ENCODE measurements around the gene GTF2IRD1. TPM values are rescaled to one million over a fixed set of nuclear protein-coding genes. Genes with fewer than 3 reads are reported as not detected.
"Not testable (repeated sequence)": the region's sequence is repeated elsewhere in the genome, so short reads cannot be mapped to it uniquely, and the experiment has no call there.

The GTF2IRD1 gene
- polyA plus RNA-seq, 1 donor: 65.9 TPM

DNA sequence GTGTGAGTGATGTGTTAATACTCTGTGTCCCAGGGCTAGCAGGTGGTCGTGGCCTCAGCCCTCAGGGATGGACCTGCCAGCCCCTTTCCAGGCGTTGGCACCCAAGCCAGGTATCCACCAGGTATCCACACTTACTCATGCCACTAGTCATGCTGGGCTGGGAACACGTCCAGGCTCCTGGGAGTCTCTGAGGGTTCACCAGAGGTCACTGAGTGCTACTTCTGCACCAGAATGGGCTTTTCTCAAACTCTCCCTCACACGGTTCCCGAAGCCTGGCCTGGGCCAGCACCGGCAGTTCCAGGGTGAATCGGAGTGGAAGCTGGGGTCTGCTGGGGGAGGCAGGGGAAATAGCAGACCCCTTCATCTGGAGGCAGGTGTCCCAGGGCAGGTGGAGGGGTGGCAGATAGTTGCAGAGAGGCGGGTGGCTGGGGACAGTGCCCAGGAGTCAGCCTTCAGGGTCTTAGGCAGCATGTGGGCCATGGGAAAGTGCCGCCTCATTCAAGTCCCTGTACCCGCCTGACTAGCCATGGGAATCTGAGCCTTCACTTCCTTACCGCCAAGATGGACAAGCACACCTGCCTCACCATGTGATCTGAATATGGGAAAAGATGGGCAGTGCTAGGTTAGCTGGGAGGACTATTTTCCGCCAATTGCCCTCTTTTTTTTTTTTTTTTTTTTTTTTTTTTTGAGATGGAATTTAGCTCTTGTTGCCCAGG, 108.3 kb downstream of the GTF2IRD1 start:
- DNase-seq: no peak

DNA sequence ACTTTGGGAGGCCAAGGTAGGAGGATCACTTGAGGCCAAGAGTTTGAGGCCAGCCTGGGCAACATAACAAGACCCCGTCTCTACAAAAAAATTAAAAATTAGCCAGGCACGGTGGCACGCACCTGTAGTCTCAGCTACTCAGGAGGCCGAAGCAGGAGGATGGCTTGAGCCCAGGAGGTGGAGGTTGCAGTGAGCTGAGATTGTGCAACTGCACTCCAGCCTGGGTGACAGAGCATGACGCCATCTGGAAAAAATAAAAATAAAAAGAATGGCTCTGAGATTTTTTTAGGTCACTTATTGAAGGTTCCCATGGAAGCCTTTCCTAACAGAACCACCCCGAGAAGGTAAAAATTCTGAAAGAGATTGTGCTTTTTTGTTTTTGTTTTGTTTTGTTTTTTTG, 109.9 kb downstream of the GTF2IRD1 start:
- DNase-seq: not testable (repeated sequence)

DNA sequence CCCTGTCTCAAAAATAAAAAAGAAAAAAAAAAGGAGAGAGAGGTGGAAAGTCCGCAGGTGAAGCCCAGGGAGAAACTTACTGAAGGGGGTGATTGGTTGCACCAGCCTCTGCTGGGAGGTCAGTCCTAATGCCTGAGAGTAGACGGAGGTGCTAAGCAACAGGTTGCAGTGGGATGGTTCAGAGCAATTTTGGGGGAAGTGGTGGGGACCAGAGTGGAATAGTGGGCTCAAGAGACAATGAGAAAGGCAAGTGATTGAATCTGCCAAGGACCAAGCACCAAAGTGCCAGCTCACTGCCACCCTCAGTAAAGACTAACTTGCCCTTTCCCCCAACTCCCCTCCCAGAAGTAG, 113.6 kb downstream of the GTF2IRD1 start:
- DNase-seq: no peak

DNA sequence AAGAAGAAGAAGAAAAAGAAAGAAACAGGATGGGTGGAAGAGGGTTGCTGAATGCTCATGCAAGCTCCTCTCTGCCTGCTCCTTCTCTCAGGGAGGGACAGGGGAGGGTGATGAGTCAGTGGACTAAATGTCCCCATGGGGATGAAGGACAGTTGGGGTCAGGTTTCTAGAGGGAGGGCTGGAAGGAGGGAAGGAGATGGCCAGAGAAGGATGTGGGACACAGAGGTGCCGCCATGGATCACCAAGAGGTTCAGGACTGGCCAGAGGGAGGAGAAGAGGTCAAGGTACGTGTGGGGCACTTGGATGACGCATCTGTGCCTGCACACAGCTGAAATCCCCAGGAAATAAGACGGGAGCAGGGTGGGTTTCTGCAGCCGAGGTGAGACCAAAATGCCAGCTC, 115.0 kb downstream of the GTF2IRD1 start:
- no peak for DNase-seq

DNA sequence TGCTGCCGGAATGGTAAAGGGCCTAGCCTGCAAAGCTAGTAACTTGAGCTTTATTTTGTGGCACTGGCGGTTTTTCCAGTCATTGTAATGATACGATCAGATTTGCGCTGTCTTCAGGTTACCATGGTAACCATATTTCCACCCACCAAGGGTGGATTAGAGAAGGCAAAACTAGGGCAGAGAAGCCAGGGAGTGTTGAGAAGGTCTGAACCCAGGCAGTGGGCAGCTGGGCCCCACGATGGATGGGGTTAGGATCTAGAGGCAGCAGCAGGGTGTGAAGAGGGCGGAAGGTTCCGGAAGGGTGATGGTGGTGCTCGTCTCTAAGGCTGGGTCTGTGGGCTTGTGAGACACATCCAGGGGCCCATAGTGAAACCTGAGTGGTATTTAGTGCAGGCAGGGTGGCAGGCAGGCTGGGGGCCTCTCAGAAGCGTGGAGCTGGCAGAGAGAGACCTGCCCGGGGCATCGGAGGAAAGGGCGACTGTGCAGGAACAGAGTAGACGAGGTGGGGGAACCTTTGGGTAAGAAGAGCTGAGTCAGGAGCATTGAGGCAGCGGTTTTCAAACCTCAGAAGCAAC, 115.9 kb downstream of the GTF2IRD1 start:
- no peak for DNase-seq

DNA sequence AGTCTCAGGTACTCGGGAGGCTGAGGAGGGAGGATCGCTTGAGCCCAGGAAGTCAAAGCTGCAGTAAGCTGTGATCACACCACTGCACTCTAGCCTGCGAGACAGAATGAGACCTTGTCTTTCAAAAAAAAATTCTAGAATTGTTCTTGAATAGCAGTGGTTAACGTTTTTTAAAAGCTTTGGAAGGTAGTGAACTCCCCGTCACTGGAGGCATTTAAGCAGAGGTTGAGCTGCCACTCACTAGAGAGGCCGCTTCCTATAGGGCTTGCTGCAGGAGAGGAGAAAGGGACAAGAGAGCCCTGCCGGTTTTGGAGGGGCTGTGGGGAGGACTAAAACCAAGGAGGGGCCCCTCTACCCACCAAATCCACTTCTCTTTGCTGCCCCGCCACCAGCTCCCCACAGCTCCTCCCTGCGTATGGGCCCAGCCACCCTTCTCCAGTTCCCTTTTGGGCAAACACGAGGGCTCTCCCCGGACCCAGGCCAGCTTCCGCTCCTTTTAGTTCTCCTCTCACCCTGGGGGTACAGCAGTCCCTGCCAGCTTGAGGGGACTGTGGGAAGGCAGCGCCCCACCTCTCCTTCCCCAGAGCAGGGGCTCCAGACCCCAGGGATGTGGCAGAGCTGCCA, 116.9 kb downstream of the GTF2IRD1 start:
- DNase-seq: no peak

DNA sequence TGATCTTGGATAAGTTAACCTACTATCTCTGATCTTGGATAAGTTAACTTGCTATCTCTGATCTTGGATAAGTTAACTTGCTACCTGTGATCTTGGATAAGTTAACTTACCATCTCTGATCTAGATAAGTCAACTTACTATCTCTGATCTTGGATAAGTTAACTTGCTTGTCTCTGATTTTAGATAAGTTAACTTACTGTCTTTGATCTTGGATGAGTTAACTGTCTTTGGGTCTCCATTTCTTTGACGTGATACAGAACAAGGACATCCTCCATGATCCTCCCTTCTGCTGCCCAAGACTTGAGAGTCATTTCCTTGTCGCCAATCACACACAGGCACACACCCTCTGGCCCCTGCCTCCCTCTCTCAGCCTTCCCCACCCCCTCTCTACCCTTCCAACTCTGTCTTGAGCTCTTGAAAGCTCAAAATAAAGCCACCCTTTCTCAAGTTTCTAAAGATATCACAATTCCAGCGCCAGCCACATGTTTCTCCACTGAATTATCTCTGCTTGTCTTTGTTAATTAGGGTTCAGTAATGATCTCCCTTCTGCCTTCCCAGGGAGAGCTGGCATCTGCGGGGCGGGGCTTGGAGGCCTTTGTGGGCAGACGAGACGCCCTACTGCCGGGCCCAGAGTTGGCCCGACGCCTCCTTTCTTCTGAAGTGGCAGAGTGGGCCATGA, 118.7 kb downstream of the GTF2IRD1 start:
- DNase-seq: no peak

DNA sequence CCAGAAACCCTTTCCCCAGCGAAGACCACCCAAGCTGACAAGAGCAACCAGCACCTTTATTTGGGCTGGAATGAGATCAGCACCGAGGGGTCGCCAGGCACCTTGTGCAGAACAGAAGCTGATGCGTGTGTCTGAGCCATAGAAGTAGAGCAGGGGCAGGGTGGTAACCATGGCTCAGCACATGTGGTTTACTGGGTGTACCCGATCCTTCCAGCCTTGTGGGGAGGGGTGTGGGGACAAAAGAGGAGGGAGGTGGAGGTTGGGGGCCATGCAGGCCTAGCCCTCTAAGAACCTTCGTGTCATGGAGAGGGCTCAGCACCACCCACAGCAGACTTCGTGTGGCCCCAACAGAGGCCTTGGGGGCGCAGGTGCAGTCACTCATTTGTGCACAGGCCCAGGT, 119.8 kb downstream of the GTF2IRD1 start:
- DNase-seq: no peak

DNA sequence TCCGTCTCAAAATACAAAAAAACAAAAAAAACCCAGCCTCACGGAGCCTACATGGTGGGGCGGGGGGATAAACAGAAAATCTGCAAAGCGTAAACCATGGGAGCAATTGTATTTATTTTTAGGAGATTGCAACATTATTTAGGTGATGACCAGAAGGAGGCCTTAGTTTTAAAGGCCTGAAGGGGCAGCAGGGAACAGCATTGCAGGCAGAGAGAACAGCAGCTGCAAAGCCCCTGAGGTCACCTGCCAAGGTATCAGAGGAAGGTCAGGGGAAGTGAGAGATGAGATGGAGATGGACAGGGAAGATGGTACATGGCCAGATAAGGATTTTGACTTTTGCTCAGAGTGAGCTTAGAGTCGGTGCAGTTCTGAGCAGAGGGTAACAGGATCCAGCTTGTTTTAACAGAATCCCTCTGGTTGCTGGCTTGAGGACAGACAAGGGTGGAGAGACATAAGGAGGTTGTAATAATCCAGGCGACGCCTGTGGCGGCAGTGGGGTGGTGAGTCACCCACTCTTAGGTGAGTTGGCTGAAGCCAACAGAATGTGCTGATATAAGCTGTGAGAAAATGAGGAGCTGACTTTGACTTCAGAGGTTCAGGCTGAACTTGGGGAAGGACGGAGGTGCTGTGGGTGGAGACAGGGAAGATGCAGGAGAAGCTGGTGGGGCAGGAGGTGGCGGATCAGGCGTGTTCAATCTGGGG, 121.5 kb downstream of the GTF2IRD1 start:
- no peak for DNase-seq

DNA sequence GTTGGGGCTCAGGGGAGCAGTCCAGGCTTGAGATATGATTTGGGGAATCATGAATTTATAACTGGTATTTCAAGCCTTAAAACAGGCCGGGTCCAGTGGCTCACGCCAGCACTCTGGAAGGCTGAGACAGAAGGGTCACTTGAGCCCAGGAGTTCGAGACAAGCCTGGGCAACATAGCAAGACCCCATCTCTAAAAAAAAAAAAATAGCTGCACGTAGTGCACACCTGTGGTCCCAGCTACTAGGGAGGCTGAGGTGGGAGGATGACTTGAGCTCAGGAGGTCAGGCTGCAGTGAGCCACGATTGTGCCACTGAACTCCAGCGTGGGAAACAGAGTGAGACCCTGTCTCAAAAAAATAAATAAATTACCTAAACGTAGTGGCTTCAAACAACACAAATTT, 122.1 kb downstream of the GTF2IRD1 start:
- DNase-seq: no peak

DNA sequence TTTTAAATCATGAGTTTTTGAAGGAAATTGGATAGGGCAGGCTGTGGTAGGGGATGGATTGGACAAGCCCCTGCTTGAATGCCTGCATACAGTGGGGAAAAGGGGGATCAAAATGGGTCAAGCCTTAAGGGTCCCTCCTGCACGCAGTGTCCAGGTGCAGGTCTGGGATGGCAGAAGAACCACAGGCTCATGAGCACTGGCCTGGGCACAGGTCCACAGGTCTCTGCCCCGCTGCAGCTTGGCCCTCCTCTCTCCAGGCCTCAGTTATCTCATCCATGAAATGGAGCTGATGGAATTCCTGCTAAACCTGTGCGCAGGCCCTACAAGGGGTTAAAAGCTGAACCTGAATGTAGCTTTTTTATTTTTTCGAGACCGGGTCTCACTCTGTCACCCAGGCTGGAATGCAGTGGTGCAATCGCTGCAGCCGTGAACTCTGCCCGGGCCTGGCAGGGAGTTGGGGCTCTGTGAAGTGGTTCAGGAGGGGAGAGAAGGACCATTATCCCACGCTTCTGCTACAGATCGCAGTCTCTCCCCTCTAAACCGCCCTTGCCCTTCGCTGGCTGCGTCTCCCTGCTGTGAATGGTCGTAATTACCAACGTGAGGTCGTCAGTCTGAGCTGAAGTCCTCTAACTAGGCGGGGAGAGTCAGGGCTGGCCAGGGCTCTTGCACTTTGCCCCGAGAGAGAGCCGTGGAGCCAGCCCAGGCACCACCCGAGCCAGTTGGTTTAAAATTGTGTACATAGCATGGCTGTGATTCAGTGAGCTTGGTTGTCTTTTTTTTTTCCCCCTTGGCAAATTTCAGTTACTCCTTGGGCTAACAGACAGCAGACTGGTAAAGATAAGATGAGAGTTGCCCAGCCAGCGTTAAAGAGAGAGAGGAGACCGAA, 126.3 kb downstream of the GTF2IRD1 start:
- no peak for DNase-seq

DNA sequence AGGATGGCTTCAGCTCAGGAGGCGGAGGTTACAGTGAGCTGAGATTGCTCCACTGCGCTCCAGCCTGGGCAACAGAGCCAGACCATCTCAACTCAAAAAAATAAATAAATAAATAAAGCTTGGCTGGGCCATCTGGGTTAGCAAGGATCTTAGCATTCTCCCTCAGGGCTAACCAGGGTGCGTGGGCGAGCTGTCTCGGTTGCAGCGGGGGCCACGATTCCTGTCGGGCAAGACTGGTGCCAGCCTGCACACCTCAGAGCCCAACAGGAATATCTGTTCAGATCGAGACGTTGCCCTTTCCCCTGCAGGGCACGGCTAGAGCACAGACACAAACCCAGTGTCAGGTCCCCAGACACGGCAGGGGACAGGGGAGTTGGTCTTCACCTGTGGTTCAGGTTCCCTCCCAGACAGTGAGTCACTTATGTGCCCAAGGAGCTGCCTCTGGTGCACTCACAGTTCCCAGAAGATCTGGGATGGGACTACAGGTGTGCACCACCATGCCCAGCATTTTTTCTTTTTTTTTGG, 128.3 kb downstream of the GTF2IRD1 start:
- DNase-seq: no peak

DNA sequence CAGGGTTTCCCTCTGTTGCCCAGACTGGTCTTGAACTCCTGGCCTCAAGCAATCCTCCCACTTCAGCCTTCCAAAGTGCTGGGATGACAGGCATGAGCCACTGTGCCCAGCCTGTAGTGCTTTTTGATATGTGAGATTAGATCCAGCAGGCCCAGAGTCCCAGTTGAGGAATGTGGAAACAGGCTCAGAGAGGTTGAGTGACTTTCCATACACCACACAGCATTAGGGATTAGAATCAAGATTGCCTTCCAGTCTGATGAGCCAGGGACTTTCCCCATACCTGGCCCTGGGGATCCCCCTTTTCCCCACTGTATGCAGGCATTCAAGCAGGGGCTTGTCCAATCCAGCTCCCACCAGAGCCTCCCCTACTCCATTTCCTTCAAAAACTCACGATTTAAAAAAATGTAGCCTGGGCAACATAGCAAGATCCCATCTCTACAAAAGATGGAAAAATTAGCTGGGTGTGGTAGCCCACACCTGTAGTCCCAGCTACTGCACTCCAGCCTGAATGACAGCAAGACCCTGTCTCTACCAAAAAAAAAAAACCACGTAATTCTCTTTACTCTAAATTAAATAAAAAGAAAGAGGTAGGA, 128.8 kb downstream of the GTF2IRD1 start:
- DNase-seq: no peak

DNA sequence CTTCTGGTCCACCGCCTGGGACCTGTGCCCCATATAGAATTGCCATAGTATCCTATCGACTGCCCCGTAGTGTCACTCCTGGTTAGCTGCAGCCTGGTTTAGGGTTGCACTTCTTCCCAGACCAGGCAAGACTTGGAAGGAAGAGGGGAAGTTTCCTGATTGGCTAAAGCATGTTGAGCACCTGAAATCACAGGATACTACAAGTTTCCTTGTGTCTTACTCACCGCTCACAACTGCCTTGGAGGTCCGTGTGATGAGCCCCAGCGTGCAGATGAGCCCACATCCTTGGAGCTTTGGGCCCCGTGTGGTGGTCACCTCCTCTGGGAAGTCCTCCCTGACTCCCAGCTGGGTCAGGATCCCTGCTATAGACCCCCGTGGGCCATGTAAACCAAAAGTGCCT, 129.9 kb downstream of the GTF2IRD1 start:
- no peak for DNase-seq

DNA sequence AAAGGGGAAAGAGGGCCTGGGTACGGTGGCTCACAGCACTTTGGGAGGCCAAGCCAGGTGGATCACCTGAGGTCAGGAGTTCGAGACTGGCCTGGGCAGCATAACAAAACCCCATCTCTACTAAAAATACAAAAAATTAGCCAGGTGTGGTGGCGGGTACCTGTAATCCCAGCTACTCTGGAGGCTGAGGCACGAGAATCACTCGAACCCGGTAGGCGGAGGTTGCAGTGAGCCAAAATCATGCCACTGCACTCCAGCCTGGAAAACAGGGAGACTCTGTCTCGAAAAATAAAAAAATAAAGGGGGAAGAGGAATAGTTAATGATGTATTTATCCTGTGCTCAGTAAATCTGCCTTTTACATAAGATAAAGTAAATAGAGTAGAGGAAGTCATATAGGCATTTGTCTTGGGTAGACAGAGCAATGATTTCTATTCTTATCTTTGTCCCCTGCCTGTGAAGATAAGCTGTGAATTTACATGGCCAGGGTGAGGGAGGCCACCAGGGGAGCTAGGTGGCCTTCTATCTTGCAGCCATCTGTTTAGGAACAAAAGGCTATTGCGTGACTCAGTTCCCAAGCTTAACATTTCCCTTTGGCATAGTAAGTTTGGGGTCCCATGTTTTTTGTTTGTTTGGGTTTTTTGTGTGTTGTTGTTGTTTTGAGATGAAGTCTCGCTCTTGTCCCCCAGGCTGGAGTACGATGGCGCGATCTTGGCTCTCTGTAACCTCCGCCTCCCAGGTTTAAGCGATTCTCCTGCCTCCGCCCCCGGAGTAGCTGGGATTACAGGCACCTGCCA, 130.7 kb downstream of the GTF2IRD1 start:
- DNase-seq: no peak

DNA sequence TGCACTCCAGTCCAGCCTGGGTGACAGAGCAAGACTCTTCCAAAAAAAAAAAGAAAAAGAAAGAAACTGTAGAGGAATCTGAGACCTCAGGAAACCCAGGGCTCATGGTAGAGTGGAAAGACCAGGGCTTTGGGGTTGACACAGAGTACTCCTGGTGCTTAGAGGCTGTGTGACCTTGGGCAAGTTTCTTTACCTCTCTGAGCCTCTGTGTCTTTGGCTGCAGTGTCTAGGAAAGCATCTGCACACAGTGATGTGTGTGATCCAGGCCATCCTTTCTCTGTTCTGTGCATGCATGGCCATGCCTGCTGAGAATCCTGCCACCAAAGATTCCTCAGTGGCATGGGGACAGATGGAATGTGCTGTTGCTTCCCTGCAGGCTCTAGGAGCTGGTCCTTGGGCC, 132.1 kb downstream of the GTF2IRD1 start:
- no peak for DNase-seq

DNA sequence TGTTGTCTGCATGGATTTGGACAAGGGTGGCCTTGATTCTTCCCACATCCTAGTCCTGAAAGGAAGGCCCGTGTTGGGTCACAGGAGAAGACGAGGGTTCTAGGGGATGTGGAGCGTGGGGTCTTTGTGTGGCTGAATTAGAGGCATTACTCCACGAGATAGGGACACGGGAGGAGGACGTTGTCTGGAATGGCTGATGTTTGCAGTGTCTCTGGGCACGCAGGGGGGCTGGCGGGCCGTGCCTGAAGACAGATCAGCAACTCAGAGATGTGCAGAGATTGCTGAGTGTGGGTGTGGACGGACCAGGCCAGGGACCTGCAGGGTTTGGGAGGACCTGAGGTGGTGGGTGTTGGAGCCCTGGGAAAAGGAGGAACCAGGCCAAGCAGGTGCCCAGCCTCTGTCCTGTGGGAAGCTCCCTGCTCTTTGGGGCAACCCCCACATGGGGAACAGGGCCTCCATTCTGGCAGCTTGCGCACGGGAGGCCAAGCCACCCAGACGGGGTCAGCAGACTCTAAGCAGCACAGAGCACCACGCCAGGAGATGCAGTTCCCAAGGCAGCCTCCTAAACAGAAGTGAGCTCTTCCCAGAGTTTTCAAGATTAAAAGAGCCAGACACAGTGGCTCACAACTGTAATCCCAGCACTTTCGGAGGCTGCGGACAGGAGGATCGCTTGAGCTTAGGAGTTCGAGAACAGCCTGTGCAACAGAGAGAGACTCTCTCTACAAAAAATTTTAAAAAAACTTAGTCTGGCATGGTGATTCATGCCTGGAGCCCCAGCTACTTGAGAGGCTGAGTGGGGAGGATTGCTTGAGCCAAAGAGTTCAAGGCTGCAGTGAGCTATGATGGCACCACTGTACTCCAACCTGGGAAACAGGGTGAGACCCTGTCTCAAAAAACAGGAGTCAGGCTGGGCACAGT, 132.8 kb downstream of the GTF2IRD1 start:
- no peak for DNase-seq

DNA sequence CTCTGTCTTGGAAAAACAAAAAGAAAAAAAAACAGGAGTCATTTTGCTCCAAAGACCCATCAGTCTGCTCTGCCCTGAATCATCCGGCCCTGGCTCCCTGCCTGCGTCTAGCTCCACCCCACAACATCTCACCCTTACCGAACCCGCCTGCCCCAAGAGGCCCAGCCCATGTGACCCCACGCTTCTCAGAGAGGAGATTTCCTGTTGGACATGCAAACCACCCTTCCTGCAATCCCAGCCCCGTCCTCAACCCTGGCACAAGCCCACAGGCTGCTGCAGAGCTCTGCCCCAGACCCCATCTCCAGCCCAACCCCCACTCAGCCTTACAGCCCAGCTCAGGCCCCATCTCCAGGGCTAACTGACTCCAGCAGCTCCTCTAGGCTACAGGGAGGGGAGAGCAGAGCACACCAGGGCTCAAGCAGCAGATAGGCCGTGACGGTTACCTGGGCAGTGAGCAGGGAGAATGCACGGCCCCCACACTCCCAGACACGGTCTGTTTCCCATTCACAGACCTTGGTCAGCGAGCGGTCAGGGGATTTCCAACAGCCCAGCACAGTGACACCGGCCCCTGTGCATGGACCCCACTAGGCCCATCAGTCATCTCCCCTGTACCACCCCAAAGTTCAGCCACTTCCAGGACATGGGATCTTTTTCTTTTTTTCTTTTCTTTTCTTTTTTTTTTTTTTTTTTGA, 133.9 kb downstream of the GTF2IRD1 start:
- peak; percentile 82 for DNase-seq
